HG02840 (cell line): Measurements from ENCODE around the gene RASSF7.

ENCODE experiments used
- ATAC-seq: cut with Tn5 transposase; IDR thresholded peaks from one replicate; pipeline ENCODE4 v1.9.1; 2021; ENCODE audit warnings: mild to moderate bottlenecking, moderate library complexity, moderate number of reproducible peaks; ENCODE audit not compliant: unreplicated experiment, low FRiP score

Gene RASSF7

DNA sequence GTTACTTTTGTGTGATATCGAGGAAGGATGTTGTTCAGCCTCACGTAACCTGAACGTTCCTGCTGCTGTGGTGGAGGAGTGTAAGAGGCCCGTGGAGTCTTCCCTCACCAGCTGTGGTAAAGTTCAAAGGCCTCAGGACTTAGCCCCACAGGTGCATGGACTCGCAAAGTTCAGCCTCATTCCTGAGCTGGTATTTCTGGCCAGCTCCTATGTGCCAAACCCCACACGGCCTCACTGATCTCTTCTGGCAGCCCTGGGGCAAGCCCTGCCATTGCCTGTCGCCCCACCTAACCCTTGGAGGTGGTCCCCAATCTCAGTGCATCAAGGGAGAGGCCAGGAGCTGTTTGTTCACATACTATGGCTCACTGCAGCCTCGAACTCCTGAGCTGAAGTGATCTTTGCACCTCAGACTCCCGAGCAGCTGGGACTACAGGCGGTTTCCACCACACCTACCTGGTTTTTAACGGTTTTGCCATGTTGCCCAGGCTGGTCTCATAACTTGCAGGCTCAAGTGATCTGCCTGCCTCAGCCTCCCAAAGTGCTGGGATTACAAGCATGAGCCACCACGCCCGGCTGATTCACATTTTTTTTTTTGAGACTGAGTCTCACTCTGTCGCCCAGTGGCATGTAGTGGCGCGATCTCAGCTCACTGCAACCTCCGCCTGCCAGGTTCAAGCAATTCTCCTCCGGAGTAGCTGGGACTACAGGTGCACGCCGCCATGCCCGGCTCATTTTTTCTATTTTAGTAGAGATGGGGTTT, 17.7 kb downstream of the RASSF7 start:
- ATAC-seq, result no peak

GRCh38 chr11:579830-580601, 19.2 kb downstream of the RASSF7 start:
- no peak for ATAC-seq

DNA sequence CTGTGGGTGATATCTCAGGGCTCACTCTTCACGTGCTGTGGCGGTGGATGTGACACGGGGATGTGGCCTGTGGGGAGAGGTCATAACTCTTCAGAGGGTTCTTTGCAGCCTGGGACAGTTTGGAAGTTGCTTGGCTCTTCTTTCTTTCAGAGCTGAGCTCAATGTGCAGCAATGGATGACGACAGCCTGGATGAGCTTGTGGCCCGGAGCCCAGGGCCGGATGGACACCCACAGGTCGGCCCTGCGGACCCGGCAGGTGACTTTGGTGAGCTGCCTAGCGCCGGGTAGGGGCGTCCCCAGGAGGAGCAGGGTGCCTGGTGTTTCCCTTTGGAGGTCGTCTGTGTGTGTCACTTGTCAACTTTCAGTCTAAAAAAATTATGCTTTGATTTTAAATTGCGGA, 20.6 kb downstream of the RASSF7 start:
- no peak for ATAC-seq

DNA sequence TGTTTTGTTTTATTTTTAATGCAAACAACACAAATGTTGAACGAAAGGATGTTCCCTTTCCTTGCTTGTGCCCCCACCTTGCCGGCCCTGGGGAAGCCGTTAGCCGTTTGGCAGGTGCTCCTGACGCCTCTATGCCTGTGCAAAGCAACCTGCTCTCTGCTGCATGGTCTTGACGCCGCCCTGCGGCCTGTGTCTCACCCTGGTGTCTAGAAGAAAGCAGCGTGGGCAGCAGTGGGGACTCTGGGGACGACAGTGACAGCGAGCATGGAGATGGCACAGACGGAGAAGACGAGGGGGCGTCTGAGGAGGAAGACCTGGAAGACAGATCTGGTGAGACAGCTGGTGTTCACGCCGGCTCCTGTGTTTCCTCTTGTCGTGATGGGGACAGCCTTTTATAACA, 21.0 kb downstream of the RASSF7 start:
- ATAC-seq, result no peak

DNA sequence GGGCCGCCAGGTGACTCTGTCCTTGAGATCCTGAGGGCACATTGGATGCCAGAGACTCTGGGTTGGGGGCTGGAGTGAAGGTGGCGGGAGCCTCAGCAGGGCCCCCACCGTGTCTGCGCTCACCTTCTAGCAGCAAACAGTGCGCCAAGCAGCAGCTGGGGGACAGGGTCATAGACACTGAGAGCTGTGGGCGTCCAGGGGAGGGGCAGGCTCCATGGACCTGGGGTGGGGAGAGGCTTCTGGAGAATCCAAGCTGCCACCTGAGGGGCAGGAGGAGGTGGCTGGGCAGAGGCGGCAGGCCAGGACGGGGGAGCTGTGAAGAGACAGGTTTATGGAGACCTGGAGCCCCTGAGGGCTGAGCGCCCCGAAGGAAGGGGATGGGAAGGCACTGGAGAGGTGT, 23.5 kb downstream of the RASSF7 start:
- ATAC-seq, result no peak

GRCh38 chr11:586376-587316, 25.9 kb downstream of the RASSF7 start:
- ATAC-seq, result no peak

- ATAC-seq, result no peak
Observed at GRCh38 chr11:587546-587945, 26.8 kb downstream of the RASSF7 start.

- ATAC-seq, result no peak
Observed at GRCh38 chr11:587978-588380, 27.2 kb downstream of the RASSF7 start.

- no peak for ATAC-seq
Observed at GRCh38 chr11:589798-590197, 29.0 kb downstream of the RASSF7 start.

DNA sequence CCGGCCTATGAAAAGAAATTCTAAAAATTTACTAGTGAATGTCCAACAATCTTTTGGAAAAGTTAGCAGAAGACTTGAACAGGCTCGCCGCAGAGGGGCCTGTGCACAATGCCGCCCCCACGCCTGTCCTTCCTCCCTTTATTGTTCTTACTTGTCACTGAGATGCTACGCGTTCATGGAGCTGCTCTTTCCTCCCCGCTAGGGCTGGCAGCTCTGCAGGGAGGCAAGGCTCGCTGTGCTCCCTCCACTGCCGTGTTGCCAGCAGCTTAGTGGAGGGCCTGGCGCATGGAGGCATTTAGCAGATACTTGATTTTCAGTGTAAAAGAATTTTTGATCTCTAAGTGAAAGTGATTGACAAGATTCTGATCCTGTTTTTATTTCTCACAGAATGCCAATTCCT, 30.2 kb downstream of the RASSF7 start:
- no peak for ATAC-seq

GRCh38 chr11:592501-592900, 31.7 kb downstream of the RASSF7 start:
- ATAC-seq, result no peak

- no peak for ATAC-seq
Observed at GRCh38 chr11:592918-593317, 32.1 kb downstream of the RASSF7 start.

GRCh38 chr11:593347-593746, 32.6 kb downstream of the RASSF7 start:
- ATAC-seq, result no peak

- no peak for ATAC-seq
Observed at GRCh38 chr11:595400-595799, 34.6 kb downstream of the RASSF7 start.

GRCh38 chr11:596374-596773, 35.6 kb downstream of the RASSF7 start:
- ATAC-seq, result no peak

- no peak for ATAC-seq
Observed at GRCh38 chr11:597166-597725, 36.5 kb downstream of the RASSF7 start.

DNA sequence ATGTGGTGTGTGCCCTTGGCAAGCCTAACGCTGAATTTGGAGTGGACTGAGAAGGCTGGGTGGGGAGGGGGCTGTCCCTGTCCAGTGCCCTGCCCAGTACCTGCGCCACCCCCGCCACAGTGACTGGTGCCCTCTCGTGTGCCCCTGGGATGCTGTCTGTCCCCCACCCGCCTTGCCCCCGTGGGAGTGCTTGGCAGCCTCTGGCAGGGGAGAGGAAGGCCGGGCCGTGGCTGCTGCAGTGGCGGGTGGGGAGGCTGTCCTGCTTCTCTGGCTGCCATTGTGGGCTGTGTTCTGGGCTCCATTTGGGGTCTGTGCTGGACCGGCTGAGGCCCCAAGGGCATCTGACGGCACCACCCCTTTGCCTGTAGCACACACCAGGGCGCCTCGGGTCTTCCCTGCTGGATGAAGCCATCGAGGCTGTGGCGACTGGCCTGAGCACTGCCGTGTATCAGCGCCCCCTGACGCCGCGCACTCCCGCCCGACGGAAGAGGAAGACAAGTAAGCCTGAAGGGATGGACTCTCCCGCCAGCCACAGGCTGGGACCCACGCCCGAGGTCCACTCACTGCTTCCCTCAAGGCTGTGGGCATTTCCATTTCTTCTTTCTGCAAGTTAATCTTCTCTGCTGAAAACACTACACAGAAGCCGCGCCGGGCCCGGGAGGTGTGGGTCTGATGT, 37.4 kb downstream of the RASSF7 start:
- ATAC-seq, result no peak

DNA sequence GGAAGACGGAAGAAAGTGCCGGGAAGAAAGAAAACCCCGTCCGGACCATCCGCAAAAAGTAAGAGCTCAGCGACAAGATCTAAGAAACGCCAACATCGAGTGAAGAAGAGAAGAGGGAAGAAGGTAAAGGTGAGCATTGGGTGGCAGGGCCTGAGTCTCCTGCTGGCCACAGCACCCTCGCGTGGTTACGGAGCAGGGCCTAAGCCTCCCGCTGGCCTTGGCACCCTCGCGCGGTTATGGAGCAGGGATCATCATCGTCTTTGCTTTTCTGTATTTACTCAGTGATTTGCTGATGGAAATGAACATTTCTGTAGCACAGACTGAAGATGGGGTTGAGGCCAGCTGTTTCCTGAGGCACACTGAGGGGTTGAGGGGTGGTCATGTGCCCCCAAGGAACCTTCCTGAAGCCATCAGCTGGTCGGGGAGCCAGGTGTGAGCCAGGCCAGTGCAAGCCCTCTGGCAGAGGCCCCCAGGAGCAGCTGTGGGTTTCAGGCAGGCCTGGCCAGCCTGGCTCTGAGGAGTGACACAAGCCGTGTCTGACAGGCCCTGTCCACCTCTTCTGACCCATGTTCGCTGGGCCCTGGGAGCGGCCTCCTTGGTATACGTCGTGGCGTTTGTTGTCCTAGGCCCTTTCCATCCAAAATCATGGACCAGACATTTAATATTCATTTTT, 40.9 kb downstream of the RASSF7 start:
- ATAC-seq, result no peak

- no peak for ATAC-seq
Observed at GRCh38 chr11:603154-603553, 42.4 kb downstream of the RASSF7 start.
